HepG2 (cell line): ENCODE measurements around the gene IFNLR1. TPM values are rescaled to one million over a fixed set of nuclear protein-coding genes. Genes with fewer than 3 reads are reported as not detected.

ENCODE experiments used
- CREB1 ChIP-seq, 2 experiments: fragments of 450-650 bp in 1 of 2; IDR thresholded peaks; 2 replicates each; pipeline ENCODE4 v1.6.1; 2016 to 2017; ENCODE audit warnings: control low read depth in 1 of 2, mild to moderate bottlenecking in 1 of 2, missing compliant biosample characterization in 1 of 2, missing genetic modification characterization in 1 of 2
- HNRNPUL1 ChIP-seq: fragments of 200-400 bp; formaldehyde crosslinking; IDR thresholded peaks from 2 replicates; pipeline ENCODE4 v1.6.1; 2017; ENCODE audit warnings: low read depth, mild to moderate bottlenecking, low read length, moderate library complexity
- IKZF4 ChIP-seq: sonication (generic); formaldehyde crosslinking; IDR thresholded peaks from 2 replicates; pipeline ENCODE4 v1.5.1; 2020; ENCODE audit warnings: borderline replicate concordance, mild to moderate bottlenecking, low read depth, missing genetic modification reagents; ENCODE audit errors: not compliant biosample characterization
- KMT2A ChIP-seq: sonication (generic); formaldehyde crosslinking; IDR thresholded peaks from 2 replicates; pipeline ENCODE4 v1.4.0; 2020; ENCODE audit warnings: missing genetic modification reagents
- NRL ChIP-seq: sonication (generic); formaldehyde crosslinking; IDR thresholded peaks from 2 replicates; pipeline ENCODE4 v1.5.0; 2020; ENCODE audit warnings: missing genetic modification reagents, mild to moderate bottlenecking, moderate library complexity, borderline replicate concordance
- PAF1 ChIP-seq: IDR thresholded peaks from 2 replicates; pipeline ENCODE4 v1.6.1; 2016; ENCODE audit warnings: missing genetic modification reagents, missing compliant biosample characterization
- TBP ChIP-seq: sonication (generic); formaldehyde crosslinking; IDR thresholded peaks from 2 replicates; pipeline ENCODE4 v1.5.0; 2020; ENCODE audit warnings: missing genetic modification reagents
- TGIF2 ChIP-seq: IDR thresholded peaks from 2 replicates; pipeline ENCODE4 v1.6.1; 2016; ENCODE audit warnings: control low read depth, missing compliant biosample characterization
- ZBTB3 ChIP-seq: sonication (generic); formaldehyde crosslinking; IDR thresholded peaks from 2 replicates; pipeline ENCODE4 v1.4.0; 2020; ENCODE audit warnings: low read depth, mild to moderate bottlenecking, moderate library complexity, missing genetic modification reagents, borderline replicate concordance
- ZC3H13 ChIP-seq: sonication (generic); formaldehyde crosslinking; IDR thresholded peaks from 2 replicates; pipeline ENCODE4 v1.8.1; 2023; ENCODE audit warnings: mild to moderate bottlenecking, missing genetic modification reagents, moderate library complexity
- ZEB1 ChIP-seq: IDR thresholded peaks from 2 replicates; pipeline ENCODE4 v1.6.1; 2012; ENCODE audit warnings: mild to moderate bottlenecking, low read depth, inconsistent platforms; ENCODE audit not compliant: insufficient replicate concordance
- ZFP36L1 ChIP-seq: sonication (generic); formaldehyde crosslinking; IDR thresholded peaks from 2 replicates; pipeline ENCODE4 v1.8.0; 2022; ENCODE audit warnings: mild to moderate bottlenecking, missing genetic modification reagents, moderate library complexity
- ZKSCAN1 ChIP-seq: fragments of 150-350 bp; IDR thresholded peaks from 2 replicates; pipeline ENCODE4 v1.6.1; 2014; ENCODE audit warnings: low read length
- ZNF772 ChIP-seq: sonication (generic); formaldehyde crosslinking; IDR thresholded peaks from 2 replicates; pipeline ENCODE4 v1.5.0; 2020; ENCODE audit warnings: mild to moderate bottlenecking, missing genetic modification reagents
- ZNF776 ChIP-seq: sonication (generic); formaldehyde crosslinking; IDR thresholded peaks from 2 replicates; pipeline ENCODE4 v1.4.0; 2020; ENCODE audit warnings: mild to moderate bottlenecking, missing genetic modification reagents
- ZNF878 ChIP-seq: sonication (generic); formaldehyde crosslinking; IDR thresholded peaks from 2 replicates; pipeline ENCODE4 v1.8.1; 2023; ENCODE audit warnings: mild to moderate bottlenecking, missing genetic modification reagents, moderate library complexity
- ZSCAN12 ChIP-seq: sonication (generic); formaldehyde crosslinking; IDR thresholded peaks from 2 replicates; pipeline ENCODE4 v1.9.0; 2021; ENCODE audit warnings: mild to moderate bottlenecking, missing genetic modification reagents
- polyA plus RNA-seq, 8 experiments: library from polyadenylated mRNA; depleted of rRNA in 3 of 8; stranded (reverse) in 7 of 8; unstranded in 1 of 8; fragments of >200 nt; fragmentation: Illumina TruSeq in 4 of 8; extraction: Trizol in 4 of 8; gene quantifications; 2 replicates each; pipeline versions ENCODE4 v1.2.1 to v1.2.3, GENCODE V29; 2011 to 2016; ENCODE audit warnings: low read depth in 4 of 8, missing spikeins in 1 of 8, mixed read lengths in 1 of 8; ENCODE audit not compliant: insufficient read depth in 1 of 8
- total RNA-seq, 5 experiments: library from RNA; depleted of rRNA; stranded (reverse); fragments of >200 nt; fragmentation: Illumina TruSeq; extraction: Trizol; gene quantifications; 2 replicates each; pipeline ENCODE4 v1.2.3, GENCODE V29; 2016; ENCODE audit warnings: low read depth in 1 of 5
- TF ChIP-seq, protein P1 (sequence below): sonication (generic); formaldehyde crosslinking; conservative IDR thresholded peaks from 2 replicates; pipeline ENCODE4 v1.8.1; 2023; ENCODE audit warnings: missing genetic modification reagents
- TF ChIP-seq, protein P2 (sequence below): sonication (generic); formaldehyde crosslinking; IDR thresholded peaks from 2 replicates; pipeline ENCODE4 v1.4.0; 2020; ENCODE audit warnings: mild to moderate bottlenecking, missing genetic modification reagents
- TF ChIP-seq, protein P3 (sequence below): sonication (generic); formaldehyde crosslinking; IDR thresholded peaks from 2 replicates; pipeline ENCODE4 v1.8.0; 2022; ENCODE audit warnings: missing genetic modification reagents, mild to moderate bottlenecking, inconsistent platforms, borderline replicate concordance
- TF ChIP-seq, protein P4 (sequence below): IDR thresholded peaks from 2 replicates; pipeline ENCODE4 v1.6.1; 2016; ENCODE audit warnings: low read depth, control low read depth
- TF ChIP-seq, protein P5 (sequence below): sonication (generic); formaldehyde crosslinking; IDR thresholded peaks from 2 replicates; pipeline ENCODE4 v1.8.1; 2023; ENCODE audit warnings: mild to moderate bottlenecking, missing genetic modification reagents

Gene IFNLR1
- total and polyA plus RNA-seq, 2 of the 13 experiments (the other 11 are each of a cell fraction or from before 2014, with no cell fraction given): 3.8 to 8.5 TPM

- TF ChIP-seq, protein P1, sequence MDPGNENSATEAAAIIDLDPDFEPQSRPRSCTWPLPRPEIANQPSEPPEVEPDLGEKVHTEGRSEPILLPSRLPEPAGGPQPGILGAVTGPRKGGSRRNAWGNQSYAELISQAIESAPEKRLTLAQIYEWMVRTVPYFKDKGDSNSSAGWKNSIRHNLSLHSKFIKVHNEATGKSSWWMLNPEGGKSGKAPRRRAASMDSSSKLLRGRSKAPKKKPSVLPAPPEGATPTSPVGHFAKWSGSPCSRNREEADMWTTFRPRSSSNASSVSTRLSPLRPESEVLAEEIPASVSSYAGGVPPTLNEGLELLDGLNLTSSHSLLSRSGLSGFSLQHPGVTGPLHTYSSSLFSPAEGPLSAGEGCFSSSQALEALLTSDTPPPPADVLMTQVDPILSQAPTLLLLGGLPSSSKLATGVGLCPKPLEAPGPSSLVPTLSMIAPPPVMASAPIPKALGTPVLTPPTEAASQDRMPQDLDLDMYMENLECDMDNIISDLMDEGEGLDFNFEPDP (CRISPR knock-in tag): no peak
- TF ChIP-seq, protein P2, sequence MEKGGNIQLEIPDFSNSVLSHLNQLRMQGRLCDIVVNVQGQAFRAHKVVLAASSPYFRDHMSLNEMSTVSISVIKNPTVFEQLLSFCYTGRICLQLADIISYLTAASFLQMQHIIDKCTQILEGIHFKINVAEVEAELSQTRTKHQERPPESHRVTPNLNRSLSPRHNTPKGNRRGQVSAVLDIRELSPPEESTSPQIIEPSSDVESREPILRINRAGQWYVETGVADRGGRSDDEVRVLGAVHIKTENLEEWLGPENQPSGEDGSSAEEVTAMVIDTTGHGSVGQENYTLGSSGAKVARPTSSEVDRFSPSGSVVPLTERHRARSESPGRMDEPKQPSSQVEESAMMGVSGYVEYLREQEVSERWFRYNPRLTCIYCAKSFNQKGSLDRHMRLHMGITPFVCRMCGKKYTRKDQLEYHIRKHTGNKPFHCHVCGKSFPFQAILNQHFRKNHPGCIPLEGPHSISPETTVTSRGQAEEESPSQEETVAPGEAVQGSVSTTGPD (CRISPR knock-in tag): no peak
- TF ChIP-seq ZEB1: no peak
- TF ChIP-seq HNRNPUL1: no peak
- no peak for TF ChIP-seq NRL (CRISPR knock-in tag)
- TF ChIP-seq ZNF878: no peak
- TF ChIP-seq PAF1 (CRISPR knock-in tag): no peak
- TF ChIP-seq ZBTB3 (CRISPR knock-in tag): no peak
- TF ChIP-seq TGIF2 (CRISPR knock-in tag): peak; percentile 27; the same call in 1 of the 2 replicates
- no peak for TF ChIP-seq ZKSCAN1
- no peak for TF ChIP-seq ZSCAN12
- TF ChIP-seq CREB1 (IDR thresholded peaks at IDR 0.05): no peak
- TF ChIP-seq CREB1 (CRISPR knock-in tag; IDR thresholded peaks at IDR 0.05): no peak
- TF ChIP-seq, protein P3, sequence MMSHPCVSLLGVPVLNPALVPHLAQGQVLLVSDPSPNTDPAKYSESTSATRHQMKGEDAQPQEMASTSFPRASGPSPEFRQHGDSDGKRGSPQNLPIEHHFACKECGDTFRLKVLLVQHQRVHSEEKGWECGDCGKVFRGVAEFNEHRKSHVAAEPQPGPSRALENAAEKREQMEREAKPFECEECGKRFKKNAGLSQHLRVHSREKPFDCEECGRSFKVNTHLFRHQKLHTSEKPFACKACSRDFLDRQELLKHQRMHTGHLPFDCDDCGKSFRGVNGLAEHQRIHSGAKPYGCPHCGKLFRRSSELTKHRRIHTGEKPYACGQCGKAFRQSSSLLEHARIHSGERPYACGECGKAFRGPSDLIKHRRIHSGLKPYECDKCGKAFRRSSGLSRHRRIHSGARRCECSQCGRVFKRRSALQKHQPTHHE (CRISPR knock-in tag): no peak
- no peak for TF ChIP-seq ZNF776 (CRISPR knock-in tag)
- no peak for TF ChIP-seq TBP (CRISPR knock-in tag)
- no peak for TF ChIP-seq KMT2A (CRISPR knock-in tag)
- TF ChIP-seq ZC3H13 (CRISPR knock-in tag): no peak
- TF ChIP-seq IKZF4 (CRISPR knock-in tag): peak; percentile 62
- TF ChIP-seq, protein P4, sequence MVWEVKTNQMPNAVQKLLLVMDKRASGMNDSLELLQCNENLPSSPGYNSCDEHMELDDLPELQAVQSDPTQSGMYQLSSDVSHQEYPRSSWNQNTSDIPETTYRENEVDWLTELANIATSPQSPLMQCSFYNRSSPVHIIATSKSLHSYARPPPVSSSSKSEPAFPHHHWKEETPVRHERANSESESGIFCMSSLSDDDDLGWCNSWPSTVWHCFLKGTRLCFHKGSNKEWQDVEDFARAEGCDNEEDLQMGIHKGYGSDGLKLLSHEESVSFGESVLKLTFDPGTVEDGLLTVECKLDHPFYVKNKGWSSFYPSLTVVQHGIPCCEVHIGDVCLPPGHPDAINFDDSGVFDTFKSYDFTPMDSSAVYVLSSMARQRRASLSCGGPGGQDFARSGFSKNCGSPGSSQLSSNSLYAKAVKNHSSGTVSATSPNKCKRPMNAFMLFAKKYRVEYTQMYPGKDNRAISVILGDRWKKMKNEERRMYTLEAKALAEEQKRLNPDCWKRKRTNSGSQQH (CRISPR knock-in tag): 0 out of 2 replicates have a peak, but pooled peaks have one; percentile 20
- peak; percentile 45; the same call in 1 of the 2 replicates for TF ChIP-seq ZNF772 (CRISPR knock-in tag)
- TF ChIP-seq, protein P5, sequence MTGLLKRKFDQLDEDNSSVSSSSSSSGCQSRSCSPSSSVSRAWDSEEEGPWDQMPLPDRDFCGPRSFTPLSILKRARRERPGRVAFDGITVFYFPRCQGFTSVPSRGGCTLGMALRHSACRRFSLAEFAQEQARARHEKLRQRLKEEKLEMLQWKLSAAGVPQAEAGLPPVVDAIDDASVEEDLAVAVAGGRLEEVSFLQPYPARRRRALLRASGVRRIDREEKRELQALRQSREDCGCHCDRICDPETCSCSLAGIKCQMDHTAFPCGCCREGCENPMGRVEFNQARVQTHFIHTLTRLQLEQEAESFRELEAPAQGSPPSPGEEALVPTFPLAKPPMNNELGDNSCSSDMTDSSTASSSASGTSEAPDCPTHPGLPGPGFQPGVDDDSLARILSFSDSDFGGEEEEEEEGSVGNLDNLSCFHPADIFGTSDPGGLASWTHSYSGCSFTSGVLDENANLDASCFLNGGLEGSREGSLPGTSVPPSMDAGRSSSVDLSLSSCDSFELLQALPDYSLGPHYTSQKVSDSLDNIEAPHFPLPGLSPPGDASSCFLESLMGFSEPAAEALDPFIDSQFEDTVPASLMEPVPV (CRISPR knock-in tag): 0 out of 2 replicates have a peak, but pooled peaks have one; percentile 29
- TF ChIP-seq ZFP36L1: no peak
Observed at GRCh38 chr1:24111996-24112779, 74.9 kb downstream of the IFNLR1 start, which contains the start of gene MYOM3 (continued).
